K562 (cell line): ENCODE data around the gene ACP4. TPM values are rescaled to one million over a fixed set of nuclear protein-coding genes. Genes with fewer than 3 reads are reported as not detected.

Experiments used
- CHD1 ChIP-seq: fragments of 200-600 bp; sonication (generic); IDR thresholded peaks from one replicate; pipeline ENCODE4 v1.6.1; 2012; ENCODE audit warnings: mild to moderate bottlenecking, moderate library complexity, low read length, inconsistent platforms
- CHD7 ChIP-seq: fragments of 200-600 bp; sonication (generic); IDR thresholded peaks from one replicate; pipeline ENCODE4 v1.6.1; 2012; ENCODE audit warnings: mild to moderate bottlenecking, low read depth, low read length, inconsistent platforms
- ERF ChIP-seq: fragments of 450-650 bp; formaldehyde crosslinking; IDR thresholded peaks from 2 replicates; pipeline ENCODE4 v1.4.0; 2020; ENCODE audit warnings: mild to moderate bottlenecking, mixed read lengths
- ETS2 ChIP-seq: IDR thresholded peaks from 2 replicates; pipeline ENCODE4 v1.6.1; 2016; ENCODE audit warnings: borderline replicate concordance, missing genetic modification characterization, mild to moderate bottlenecking, moderate library complexity, missing compliant biosample characterization; ENCODE audit not compliant: poor library complexity, severe bottlenecking
- FIP1L1 ChIP-seq: fragments of 200-400 bp; formaldehyde crosslinking; IDR thresholded peaks from 2 replicates; pipeline ENCODE4 v1.6.1; 2018; ENCODE audit warnings: mild to moderate bottlenecking, low read depth, low read length; ENCODE audit not compliant: poor library complexity, severe bottlenecking
- HMGN3 ChIP-seq: IDR thresholded peaks from 2 replicates; pipeline ENCODE4 v1.6.1; 2011; ENCODE audit warnings: borderline replicate concordance, low read depth, mild to moderate bottlenecking, mixed read lengths, low read length; ENCODE audit not compliant: insufficient read length; ENCODE audit errors: extremely low read depth
- LEF1 ChIP-seq: fragments of 450-650 bp; IDR thresholded peaks from 2 replicates; pipeline ENCODE4 v1.6.1; 2016; ENCODE audit warnings: mild to moderate bottlenecking
- TFAP4 ChIP-seq: sonication (generic); formaldehyde crosslinking; IDR thresholded peaks from 2 replicates; pipeline ENCODE4 v1.8.0; 2022; ENCODE audit warnings: missing genetic modification reagents, mild to moderate bottlenecking, moderate library complexity, borderline replicate concordance
- XRCC3 ChIP-seq: fragments of 450-650 bp; IDR thresholded peaks from 2 replicates; pipeline ENCODE4 v1.6.1; 2017; ENCODE audit warnings: mild to moderate bottlenecking, moderate library complexity
- ZNF324 ChIP-seq: fragments of 250-450 bp; sonication (Bioruptor Pico); IDR thresholded peaks from 2 replicates; pipeline ENCODE4 v1.4.0; 2020; ENCODE audit warnings: mild to moderate bottlenecking
- polyA plus RNA-seq, 8 experiments: library from polyadenylated mRNA; depleted of rRNA in 4 of 8; stranded (reverse) in 5 of 8; unstranded in 3 of 8; fragments of >200 nt; fragmentation: Nextera tagmentation in 2 of 8; fragmentation: Illumina TruSeq in 1 of 8; extraction: Ambion mirVana in 2 of 8; extraction: Trizol in 1 of 8; gene quantifications; 2 replicates each; pipeline versions ENCODE4 v1.2.1 to v1.2.3, GENCODE V29; 2011 to 2014; ENCODE audit warnings: inconsistent platforms in 1 of 8, missing spikeins in 1 of 8
- total RNA-seq, 7 experiments: library from RNA; depleted of rRNA in 6 of 7; stranded (reverse); fragments of >200 nt in 6 of 7; fragmentation: Illumina TruSeq in 2 of 7; extraction: Trizol in 2 of 7; gene quantifications; 2 replicates each; pipeline versions ENCODE4 v1.2.1 to v1.2.3, GENCODE V29; 2011 to 2021; ENCODE audit warnings: low replicate concordance in 1 of 7
- TF ChIP-seq, protein P1 (sequence below): fragments of 250-450 bp; sonication (Bioruptor Pico); IDR thresholded peaks from 2 replicates; pipeline ENCODE4 v1.4.0; 2020; ENCODE audit warnings: borderline replicate concordance
- TF ChIP-seq, protein P2 (sequence below): fragments of 250-450 bp; sonication (Bioruptor Pico); IDR thresholded peaks from 2 replicates; pipeline ENCODE4 v1.6.1; 2021; ENCODE audit warnings: mild to moderate bottlenecking

Gene ACP4
- total and polyA plus RNA-seq, 9 of the 15 experiments (the other 6 are each of a cell fraction or from before 2014, with no cell fraction given): not detected

DNA sequence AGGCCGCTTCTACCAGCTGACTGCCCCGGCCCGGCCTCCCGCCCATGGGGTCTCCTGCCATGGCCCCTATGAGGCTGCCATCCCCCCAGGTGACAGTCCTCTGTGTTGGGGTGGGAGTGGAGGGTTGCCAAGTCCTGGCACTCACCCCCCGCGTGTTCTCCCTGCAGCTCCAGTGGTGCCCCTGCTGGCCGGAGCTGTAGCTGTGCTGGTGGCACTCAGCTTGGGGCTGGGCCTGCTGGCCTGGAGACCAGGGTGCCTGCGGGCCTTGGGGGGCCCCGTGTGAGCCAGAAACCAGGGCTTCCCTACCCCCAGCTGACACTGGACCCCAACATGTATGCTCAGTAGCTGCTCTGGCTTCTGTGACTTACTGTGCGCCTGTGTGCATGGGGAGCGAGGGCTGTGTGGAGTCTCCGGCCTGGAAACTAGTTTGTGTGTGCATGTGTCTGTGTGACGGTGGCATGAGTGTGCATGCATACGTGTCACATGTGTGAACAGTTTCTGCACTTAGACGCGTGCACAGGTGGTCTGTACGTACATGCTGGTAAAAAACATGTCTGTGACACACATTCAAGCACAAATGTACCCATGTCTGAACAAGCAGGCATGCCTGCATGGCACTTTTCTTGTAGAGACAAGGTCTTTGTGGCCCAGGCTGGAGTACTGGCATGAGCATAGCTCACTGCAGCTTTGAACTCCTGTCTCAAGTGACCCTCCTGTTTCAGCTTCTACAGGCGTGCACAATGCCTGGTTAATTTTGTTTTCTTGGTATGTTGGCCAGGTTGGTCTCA, 4.9 kb downstream of the ACP4 start (continued):
- peak; percentile 57 for TF ChIP-seq CHD7
- TF ChIP-seq ETS2 (tag): no peak
- peak; percentile 60; the same call in 1 of the 2 replicates for TF ChIP-seq TFAP4 (CRISPR knock-in tag)
- TF ChIP-seq, protein P1, sequence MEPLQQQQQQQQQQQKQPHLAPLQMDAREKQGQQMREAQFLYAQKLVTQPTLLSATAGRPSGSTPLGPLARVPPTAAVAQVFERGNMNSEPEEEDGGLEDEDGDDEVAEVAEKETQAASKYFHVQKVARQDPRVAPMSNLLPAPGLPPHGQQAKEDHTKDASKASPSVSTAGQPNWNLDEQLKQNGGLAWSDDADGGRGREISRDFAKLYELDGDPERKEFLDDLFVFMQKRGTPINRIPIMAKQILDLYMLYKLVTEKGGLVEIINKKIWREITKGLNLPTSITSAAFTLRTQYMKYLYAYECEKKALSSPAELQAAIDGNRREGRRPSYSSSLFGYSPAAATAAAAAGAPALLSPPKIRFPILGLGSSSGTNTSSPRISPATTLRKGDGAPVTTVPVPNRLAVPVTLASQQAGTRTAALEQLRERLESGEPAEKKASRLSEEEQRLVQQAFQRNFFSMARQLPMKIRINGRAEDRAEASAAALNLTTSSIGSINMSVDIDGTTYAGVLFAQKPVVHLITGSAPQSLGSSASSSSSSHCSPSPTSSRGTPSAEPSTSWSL (CRISPR knock-in tag): no peak
- TF ChIP-seq ZNF324 (CRISPR knock-in tag): no peak
- TF ChIP-seq CHD1: no peak
- TF ChIP-seq FIP1L1: peak; percentile 97
- peak; percentile 36 for TF ChIP-seq HMGN3
- TF ChIP-seq, protein P2, sequence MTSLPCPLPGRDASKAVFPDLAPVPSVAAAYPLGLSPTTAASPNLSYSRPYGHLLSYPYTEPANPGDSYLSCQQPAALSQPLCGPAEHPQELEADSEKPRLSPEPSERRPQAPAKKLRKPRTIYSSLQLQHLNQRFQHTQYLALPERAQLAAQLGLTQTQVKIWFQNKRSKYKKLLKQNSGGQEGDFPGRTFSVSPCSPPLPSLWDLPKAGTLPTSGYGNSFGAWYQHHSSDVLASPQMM (CRISPR knock-in tag): 0 out of 2 replicates have a peak, but pooled peaks have one; percentile 59
- no peak for TF ChIP-seq LEF1
- no peak for TF ChIP-seq XRCC3
- TF ChIP-seq ERF (CRISPR knock-in tag): peak; percentile 73; the same call in 1 of the 2 replicates
